AG04450 (cell line): Measurements from ENCODE around the gene SSBP4. TPM values are rescaled to one million over a fixed set of nuclear protein-coding genes. Genes with fewer than 3 reads are reported as not detected.

ENCODE experiments used
- CTCF ChIA-PET: fragments of 300-600, 350-600 bp; formaldehyde crosslinking; extraction: SDS; loops from one replicate; lab custom pipeline; 2022; ENCODE audit warnings: antibody characterized with exemption, inconsistent platforms; lab: Charles Lee
- POLR2A ChIA-PET: fragments of 350-600 bp; formaldehyde crosslinking; extraction: SDS; loops from one replicate; lab custom pipeline; 2021; ENCODE audit warnings: antibody characterized with exemption, inconsistent platforms; lab: Yijun Ruan, JAX
- DNase-seq: peaks from one replicate; pipeline ENCODE4 v3.0.0-alpha.2; 2011; ENCODE audit warnings: low read depth, low spot score
- H3K27ac ChIP-seq: one replicate; pipeline ENCODE4 v1.5.1; 2012; ENCODE audit warnings: low read depth, low read length, control low read depth
- H3K27me3 ChIP-seq: one replicate; pipeline ENCODE4 v1.6.0; 2012; ENCODE audit warnings: low read length; ENCODE audit not compliant: control insufficient read depth, insufficient read depth
- H3K4me3 ChIP-seq: 2 replicates; pipeline ENCODE4 v1.5.1; 2011; ENCODE audit warnings: mild to moderate bottlenecking, low read depth, low read length, control low read depth
- H3K9me3 ChIP-seq: 2 replicates; pipeline ENCODE4 v1.5.1; 2012; ENCODE audit warnings: low read length; ENCODE audit not compliant: control insufficient read depth, insufficient read depth
- polyA plus RNA-seq: library from polyadenylated mRNA; depleted of rRNA; stranded (reverse); fragments of >200 nt; gene quantifications from 2 replicates; pipeline ENCODE4 v1.2.3, GENCODE V29; 2011
- TF ChIP-seq, protein P1 (sequence below): IDR thresholded peaks from 2 replicates; pipeline ENCODE4 v1.5.1; 2011; ENCODE audit warnings: low read depth, low read length, control low read depth, inconsistent platforms

Gene SSBP4
- polyA plus RNA-seq, 1 experiment: 9.4 TPM

DNA sequence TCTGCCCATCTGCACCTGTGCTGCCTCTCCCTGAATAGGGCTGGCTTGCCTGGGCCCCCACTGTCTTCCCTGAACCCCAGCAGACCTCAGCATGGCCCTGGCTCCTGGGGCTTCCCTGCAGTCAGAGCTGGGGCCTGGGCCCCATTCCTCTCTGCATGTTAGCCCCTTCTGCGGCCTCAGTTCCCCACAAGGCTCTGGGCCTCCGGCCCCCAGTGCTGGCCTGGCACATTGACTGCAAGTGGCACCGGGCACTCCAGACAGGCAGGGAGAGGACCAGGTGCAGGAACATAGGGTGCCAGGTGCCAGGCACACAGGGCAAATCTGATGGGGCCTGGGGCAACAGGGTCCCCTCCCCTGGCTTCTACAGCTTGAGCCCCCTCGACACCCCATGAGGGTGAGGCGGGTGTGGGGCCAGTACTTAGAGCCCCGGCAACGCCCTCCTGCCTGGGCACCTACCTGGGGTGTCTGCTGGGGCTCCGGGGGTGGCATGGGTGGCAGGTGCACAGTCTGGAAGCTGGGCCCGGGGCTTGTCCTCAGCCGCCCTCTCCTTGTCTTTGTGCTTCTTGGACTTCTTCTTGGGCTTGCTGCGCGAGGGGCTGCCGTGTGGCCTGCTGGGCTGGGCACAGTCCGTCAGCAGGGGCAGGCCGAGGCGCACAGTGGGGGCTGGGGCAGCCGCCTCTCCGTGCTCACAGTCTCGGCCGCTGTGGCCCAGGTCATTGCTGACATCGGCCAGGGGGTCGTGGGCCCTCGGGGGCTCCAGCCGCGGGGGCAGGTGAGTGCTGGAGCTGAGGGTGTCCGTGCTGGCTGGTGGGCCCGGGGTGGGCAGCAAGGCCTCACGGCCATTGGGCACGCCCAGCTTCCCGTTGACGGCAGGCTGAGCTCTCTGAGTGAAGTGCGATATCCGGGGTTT, 31.1 kb downstream of the SSBP4 start:
- DNase-seq: no peak
- Histone ChIP-seq H3K27ac (no peak overlapping the region), H3K27me3 (no peaks in the 10 kb centered on the region), H3K4me3 (no peak overlapping the region), H3K9me3 (no peaks in the 10 kb centered on the region)
- TF ChIP-seq, protein P1, sequence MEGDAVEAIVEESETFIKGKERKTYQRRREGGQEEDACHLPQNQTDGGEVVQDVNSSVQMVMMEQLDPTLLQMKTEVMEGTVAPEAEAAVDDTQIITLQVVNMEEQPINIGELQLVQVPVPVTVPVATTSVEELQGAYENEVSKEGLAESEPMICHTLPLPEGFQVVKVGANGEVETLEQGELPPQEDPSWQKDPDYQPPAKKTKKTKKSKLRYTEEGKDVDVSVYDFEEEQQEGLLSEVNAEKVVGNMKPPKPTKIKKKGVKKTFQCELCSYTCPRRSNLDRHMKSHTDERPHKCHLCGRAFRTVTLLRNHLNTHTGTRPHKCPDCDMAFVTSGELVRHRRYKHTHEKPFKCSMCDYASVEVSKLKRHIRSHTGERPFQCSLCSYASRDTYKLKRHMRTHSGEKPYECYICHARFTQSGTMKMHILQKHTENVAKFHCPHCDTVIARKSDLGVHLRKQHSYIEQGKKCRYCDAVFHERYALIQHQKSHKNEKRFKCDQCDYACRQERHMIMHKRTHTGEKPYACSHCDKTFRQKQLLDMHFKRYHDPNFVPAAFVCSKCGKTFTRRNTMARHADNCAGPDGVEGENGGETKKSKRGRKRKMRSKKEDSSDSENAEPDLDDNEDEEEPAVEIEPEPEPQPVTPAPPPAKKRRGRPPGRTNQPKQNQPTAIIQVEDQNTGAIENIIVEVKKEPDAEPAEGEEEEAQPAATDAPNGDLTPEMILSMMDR: no peak
- POLR2A ChIA-PET: interaction anchor here (0.6 to 1.6 kb wide), 3 partner anchors 10 to 161 kb away, joined by 4 to 7 read pairs (median 4); no protein-coding TSS in a partner anchor
- CTCF ChIA-PET: interaction anchor here (0.5 to 2.4 kb wide), 16 partner anchors 11 to 413 kb away, joined by 3 to 32 read pairs (median 3); partner anchors contain the start of gene REX1BD

DNA sequence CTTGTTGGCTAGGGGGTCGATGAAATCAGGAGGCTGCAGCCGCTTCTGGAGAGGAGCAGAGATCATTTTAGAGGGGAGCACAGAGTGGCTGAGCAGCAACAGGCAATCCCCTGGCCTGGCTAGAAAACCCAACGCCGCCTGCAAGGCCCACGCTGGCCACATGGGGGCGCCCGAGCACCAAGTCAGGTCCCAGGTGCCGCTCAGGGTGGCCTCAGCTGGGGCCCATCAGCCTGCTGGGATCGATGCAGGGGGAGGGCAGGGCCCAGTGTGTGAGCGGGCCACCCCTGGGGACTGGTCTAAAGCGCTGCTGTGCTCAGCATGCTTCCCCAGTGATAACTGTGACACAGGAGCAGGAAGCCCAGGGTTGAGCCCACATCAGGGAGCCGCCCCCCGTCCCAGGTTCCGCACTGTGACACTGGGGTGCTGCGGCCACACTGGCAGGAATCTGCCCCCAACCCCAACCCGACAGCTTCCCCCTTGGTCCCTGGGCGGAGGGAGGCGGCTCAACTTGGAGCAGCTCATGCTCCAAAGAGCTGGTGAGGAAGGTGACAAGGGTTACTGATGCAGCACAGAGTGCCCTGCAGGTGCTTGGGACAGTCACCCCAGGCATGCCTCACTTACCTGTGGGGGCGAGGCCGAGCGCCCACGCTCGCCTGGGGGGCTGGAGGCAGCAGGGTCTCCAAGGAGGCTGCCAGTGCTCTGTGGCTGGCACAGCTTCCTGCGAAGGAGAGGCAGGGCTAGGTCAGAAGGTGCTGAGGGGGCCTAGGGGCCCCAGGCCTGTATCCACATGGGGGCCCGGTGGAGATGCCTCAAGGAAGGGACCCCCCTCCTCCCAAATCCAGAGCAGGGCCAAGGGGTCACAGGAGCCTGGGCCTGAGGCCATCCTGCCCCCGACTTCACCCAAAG, 32.0 kb downstream of the SSBP4 start:
- no peaks in the 10 kb centered on the region for H3K9me3 ChIP-seq
- peak overlapping the region; percentile 11 for H3K27ac ChIP-seq
- H3K4me3 ChIP-seq: no peak overlapping the region
- no peak for DNase-seq
- CTCF ChIA-PET: interaction anchor here (0.6 to 2.4 kb wide), 17 partner anchors 11 to 412 kb away, joined by 3 to 32 read pairs (median 3); partner anchors contain the start of gene REX1BD
- POLR2A ChIA-PET: interaction anchor here (0.7 to 1.6 kb wide), 3 partner anchors 9 to 50 kb away, joined by 3 to 4 read pairs (median 4); no protein-coding TSS in a partner anchor
- no peaks in the 10 kb centered on the region for H3K27me3 ChIP-seq
- TF ChIP-seq, protein P1: peak; percentile 95

DNA sequence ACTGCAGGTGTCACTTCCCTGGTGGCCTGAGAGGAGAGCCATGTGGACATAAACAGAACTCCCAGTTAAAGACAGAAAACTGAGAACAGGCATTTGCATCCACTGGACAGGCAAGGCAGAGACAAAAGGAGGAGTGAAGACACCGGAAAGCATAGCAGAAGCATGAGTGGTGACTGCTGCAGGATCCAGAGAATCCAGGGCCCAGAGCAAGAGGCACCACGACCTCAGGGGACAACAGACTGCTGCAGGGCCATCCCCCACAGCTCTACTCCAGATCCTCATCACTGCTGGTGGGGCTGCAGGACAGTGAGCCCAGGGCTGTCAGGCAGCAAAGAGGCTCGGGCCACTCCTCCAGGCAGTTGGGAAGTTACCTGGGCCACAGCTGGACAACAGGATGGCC, 33.2 kb downstream of the SSBP4 start:
- DNase-seq: no peak
- Histone ChIP-seq H3K4me3 (no peak overlapping the region), H3K9me3 (no peaks in the 10 kb centered on the region), H3K27ac (peak overlapping the region; percentile 39), H3K27me3 (no peaks in the 10 kb centered on the region)
- TF ChIP-seq, protein P1: no peak
- ChIA-PET POLR2A (no interaction called here), CTCF (interaction anchor here (1.0 to 2.4 kb wide), 3 partner anchors 10 to 395 kb away, joined by 3 to 32 read pairs (median 12); no protein-coding TSS in a partner anchor)

DNA sequence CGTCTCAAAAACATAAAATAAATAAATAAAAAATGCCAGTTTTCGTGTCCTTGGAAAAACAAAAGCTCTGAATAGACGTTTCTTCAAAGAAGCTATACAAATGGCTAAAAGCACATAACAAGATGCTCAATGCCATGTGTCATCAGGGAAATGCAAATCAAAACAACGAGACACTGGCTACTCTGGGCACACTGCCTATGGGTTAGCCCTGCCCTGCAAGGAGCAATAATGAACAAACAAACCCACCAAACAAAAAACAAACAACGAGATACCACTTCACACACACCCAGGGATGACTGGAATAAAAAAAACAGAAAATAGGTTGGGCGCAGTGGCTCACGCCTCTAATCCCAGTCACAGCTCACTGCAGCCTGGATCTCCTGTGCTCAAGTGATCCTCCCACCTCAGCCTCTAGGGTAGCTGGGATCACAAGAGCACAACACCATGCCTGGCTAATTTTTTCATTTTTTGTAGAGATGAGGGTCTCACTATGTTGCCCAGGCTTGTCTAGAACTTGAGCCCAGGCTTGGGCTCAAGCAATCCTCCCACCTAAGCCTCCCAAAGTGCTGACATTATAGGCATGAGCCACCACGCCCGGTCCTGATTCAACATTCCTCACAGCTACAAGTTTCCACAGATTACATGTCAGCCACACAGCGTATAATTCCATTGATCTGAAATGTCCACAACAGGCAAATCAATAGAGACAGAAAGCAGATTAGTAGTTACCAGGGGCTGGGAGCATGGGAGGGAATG, 34.2 kb downstream of the SSBP4 start:
- no peak overlapping the region for H3K4me3 ChIP-seq
- TF ChIP-seq, protein P1: no peak
- no peaks in the 10 kb centered on the region for H3K9me3 ChIP-seq
- no peaks in the 10 kb centered on the region for H3K27me3 ChIP-seq
- no peak for DNase-seq
- ChIA-PET CTCF (interaction anchor here (0.7 to 1.4 kb wide), 3 partner anchors 8 to 393 kb away, joined by 3 to 4 read pairs (median 4); no protein-coding TSS in a partner anchor), POLR2A (interaction anchor here (1.1 kb wide), 1 partner anchor 118 kb away, joined by 4 read pairs; the partner anchor contains the start of gene UBA52)
- peak overlapping the region; percentile 2 for H3K27ac ChIP-seq
